GM12892 (cell line): ENCODE results near the gene TMEM131.

Experiments used
- POLR2A ChIP-seq: IDR thresholded peaks from 2 replicates; pipeline ENCODE4 v1.6.1; 2011; ENCODE audit warnings: low read depth, low read length, control low read depth
- POLR2AphosphoS5 ChIP-seq: IDR thresholded peaks from 2 replicates; pipeline ENCODE4 v1.6.1; 2011; ENCODE audit warnings: low read depth, low read length, control low read depth

DNA sequence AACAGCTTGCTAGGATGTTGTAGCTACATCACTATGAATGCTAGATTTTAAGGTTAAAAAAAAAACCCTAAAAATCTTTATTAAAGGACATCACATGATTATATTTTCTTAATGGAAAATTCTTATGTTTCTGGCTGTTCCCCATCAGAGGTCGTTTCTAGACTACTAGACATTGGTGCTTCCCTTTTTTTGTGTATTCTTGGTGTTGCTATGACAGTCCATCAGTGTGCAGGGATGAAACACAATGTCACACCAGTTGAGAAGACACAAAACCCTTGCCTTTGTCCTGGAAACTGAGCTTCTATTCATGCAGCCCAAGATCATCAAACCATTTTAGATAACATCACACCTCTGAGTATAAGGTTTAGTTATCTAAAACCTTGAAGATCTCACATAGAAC is 19.9 kb upstream of the TMEM131 start:
- TF ChIP-seq POLR2A = no peak
- no peak for TF ChIP-seq POLR2AphosphoS5
